HCT116 (cell line): Measurements from ENCODE around the gene ZNF160. TPM values are rescaled to one million over a fixed set of nuclear protein-coding genes. Genes with fewer than 3 reads are reported as not detected.

ENCODE experiments used
- ATAC-seq: fragments of 200-7000 bp; cut with Tn5 transposase; 2 replicates; pipeline ENCODE4 v1.9.1; 2020; ENCODE audit warnings: mild to moderate bottlenecking, moderate library complexity
- BruUV-seq: library from RNA; stranded (reverse); fragments of 400-500 nt; replicated peaks from 2 replicates; lab custom pipeline; 2021; lab: Mats Ljungman, UMichigan
- CTCF ChIA-PET: fragments of 300-600 bp; sonication (Branson Sonifier 250); formaldehyde crosslinking; loops from one replicate; lab custom pipeline; 2021; ENCODE audit warnings: antibody characterized with exemption; lab: Charles Lee
- POLR2A ChIA-PET: fragments of 300-600, 350-600 bp; sonication (Branson Sonifier 250); formaldehyde crosslinking; loops from one replicate; lab custom pipeline; 2021; ENCODE audit warnings: antibody characterized with exemption; lab: Charles Lee
- RAD21 ChIA-PET, 2 experiments: fragments of 300-600 bp; sonication (Branson Sonifier 250); formaldehyde crosslinking; loops; one replicate each; lab custom pipeline; 2023; ENCODE audit warnings: low total read pairs in 2 of 2; ENCODE audit not compliant: uncharacterized antibody in 2 of 2, unreplicated experiment in 2 of 2, low non-redundant PET in 1 of 2; lab: Charles Lee
- DNase-seq: peaks from one replicate; pipeline ENCODE4 v3.0.0-alpha.2; 2010; ENCODE audit warnings: low read depth, low spot score
- H2AFZ ChIP-seq: fragments of 200-600 bp; shearing (Covaris generic), sonication (generic); 2 replicates; pipeline ENCODE4 v1.6.1; 2017; ENCODE audit warnings: low read depth, mixed run types, mixed read lengths, antibody characterized with exemption, low read length; ENCODE audit not compliant: poor library complexity, severe bottlenecking
- H3K27ac ChIP-seq: 2 replicates; pipeline ENCODE4 v1.5.1; 2012; ENCODE audit warnings: low read depth, low read length
- H3K27me3 ChIP-seq: fragments of 200-600 bp; sonication (generic); 2 replicates; pipeline ENCODE4 v1.6.1; 2016; ENCODE audit warnings: mixed run types, low read length, mixed read lengths; ENCODE audit not compliant: insufficient read depth
- H3K36me3 ChIP-seq, 2 experiments: fragments of 200-500 bp in 1 of 2; fragments of 200-600 bp in 1 of 2; sonication (Bioruptor generic) in 1 of 2; sonication (generic) in 1 of 2; 2 replicates each; pipeline versions ENCODE4 v1.5.1 to v1.6.1; 2014 to 2016; ENCODE audit warnings: low read length in 2 of 2, inconsistent platforms in 1 of 2, mixed read lengths in 1 of 2, mixed run types in 1 of 2; ENCODE audit not compliant: insufficient read depth in 2 of 2, control insufficient read depth in 1 of 2
- H3K4me1 ChIP-seq, 2 experiments: fragments of 200-600 bp in 1 of 2; sonication (generic) in 1 of 2; 2 replicates each; pipeline versions ENCODE4 v1.5.1 to v1.6.1; 2012 to 2017; ENCODE audit warnings: low read length in 2 of 2, inconsistent platforms in 1 of 2, mild to moderate bottlenecking in 1 of 2, mixed read lengths in 1 of 2, mixed run types in 1 of 2, moderate library complexity in 1 of 2; ENCODE audit not compliant: insufficient read depth in 2 of 2, control insufficient read depth in 1 of 2
- H3K4me2 ChIP-seq: fragments of 200-600 bp; sonication (generic); 2 replicates; pipeline ENCODE4 v1.6.1; 2017; ENCODE audit warnings: mixed run types, low read length, mixed read lengths
- H3K4me3 ChIP-seq, 2 experiments: fragments of 200-600 bp in 1 of 2; sonication (generic) in 1 of 2; replicated peaks in 1 of 2; 2 replicates each; pipeline ENCODE4 v1.5.1; 2011 to 2016; ENCODE audit warnings: low read length in 2 of 2, control low read depth in 1 of 2, low read depth in 1 of 2, mild to moderate bottlenecking in 1 of 2, mixed read lengths in 1 of 2, mixed run types in 1 of 2
- H3K79me2 ChIP-seq: fragments of 200-600 bp; sonication (generic); 2 replicates; pipeline ENCODE4 v1.6.1; 2017; ENCODE audit warnings: mild to moderate bottlenecking, mixed run types, low read length, moderate library complexity, mixed read lengths; ENCODE audit not compliant: insufficient read depth
- H3K9ac ChIP-seq: fragments of 200-600 bp; sonication (generic); 2 replicates; pipeline ENCODE4 v1.6.1; 2016; ENCODE audit warnings: low read length, mixed read lengths
- H3K9me2 ChIP-seq: fragments of 200-600 bp; sonication (generic), shearing (Covaris generic); 2 replicates; pipeline ENCODE4 v1.6.1; 2017; ENCODE audit warnings: mixed run types, mild to moderate bottlenecking, moderate library complexity; ENCODE audit not compliant: insufficient read depth
- H3K9me3 ChIP-seq, 2 experiments: fragments of 200-500 bp in 1 of 2; fragments of 200-600 bp in 1 of 2; sonication (Bioruptor generic) in 1 of 2; sonication (generic) in 1 of 2; 2 replicates each; pipeline ENCODE4 v1.6.1; 2014 to 2017; ENCODE audit warnings: low read length in 2 of 2, mixed read lengths in 2 of 2, inconsistent platforms in 1 of 2, low read depth in 1 of 2, mild to moderate bottlenecking in 1 of 2, mixed run types in 1 of 2, moderate library complexity in 1 of 2; ENCODE audit not compliant: control insufficient read depth in 1 of 2, insufficient read depth in 1 of 2
- H4K20me1 ChIP-seq: fragments of 200-600 bp; sonication (generic), shearing (Covaris generic); 2 replicates; pipeline ENCODE4 v1.6.1; 2017; ENCODE audit warnings: mixed run types, mild to moderate bottlenecking, moderate library complexity; ENCODE audit not compliant: insufficient read depth
- FOSL1 ChIP-seq: IDR thresholded peaks from 2 replicates; pipeline ENCODE4 v1.6.1; 2012; ENCODE audit warnings: low read depth
- POLR2A ChIP-seq: IDR thresholded peaks from 2 replicates; pipeline ENCODE4 v1.7.0; 2011; ENCODE audit warnings: borderline replicate concordance; ENCODE audit not compliant: insufficient read depth, insufficient read length; ENCODE audit errors: extremely low read depth
- SP1 ChIP-seq: IDR thresholded peaks from 2 replicates; pipeline ENCODE4 v1.6.1; 2012; ENCODE audit warnings: low read depth
- SRF ChIP-seq: IDR thresholded peaks from 2 replicates; pipeline ENCODE4 v1.6.1; 2012; ENCODE audit warnings: low read depth
- ZNF274 ChIP-seq: fragments of 200-500 bp; sonication (Bioruptor generic); IDR thresholded peaks from 2 replicates; pipeline ENCODE4 v1.6.1; 2014; ENCODE audit warnings: mild to moderate bottlenecking, low read depth, low read length, inconsistent platforms
- intact Hi-C: fragments of 100-400 bp; cut with micrococcal nuclease; formaldehyde crosslinking; loops from 2 replicates; pipeline ENCODE4 v1.10.0; 2022
- total RNA-seq: library from RNA; stranded (reverse); gene quantifications from one replicate; pipeline ENCODE4 v1.2.1, GENCODE V29; 2021; ENCODE audit not compliant: unreplicated experiment
- TF ChIP-seq, protein P1 (sequence below): IDR thresholded peaks from 2 replicates; pipeline ENCODE4 v1.6.1; 2012; ENCODE audit warnings: low read depth
- TF ChIP-seq, protein P2 (sequence below): IDR thresholded peaks from 2 replicates; pipeline ENCODE4 v1.6.1; 2012

Gene ZNF160
- total RNA-seq, 1 experiment from 2014 or later: 14.9 TPM

DNA sequence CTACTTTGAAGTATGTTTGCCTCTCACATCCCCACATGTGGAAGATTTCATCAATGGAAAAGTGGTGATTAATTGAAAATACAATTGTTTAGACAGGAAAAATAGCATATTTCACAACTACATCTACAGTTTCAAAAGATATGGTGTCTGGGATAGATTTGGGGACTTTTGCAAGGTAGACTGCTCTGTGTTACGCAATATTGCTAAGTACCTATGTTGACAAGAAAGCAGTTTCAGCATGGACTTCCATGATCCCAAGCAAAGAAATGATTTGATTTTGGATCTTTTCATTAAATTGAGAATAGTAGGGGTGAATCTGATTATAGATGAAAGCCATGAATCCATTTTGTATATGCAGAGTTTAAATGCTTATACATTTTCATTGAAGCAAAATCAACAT, 10.5 kb downstream of the ZNF160 start:
- no TSS peak for BruUV-seq
- no peak for ATAC-seq
- no peaks in the 10 kb centered on the region for H3K9me3 ChIP-seq
- POLR2A ChIA-PET: no interaction called here
- no peak for DNase-seq
- intact Hi-C loops: no loop called here
- TF ChIP-seq SP1 (no peak), ZNF274 (no peak), FOSL1 (no peak), POLR2A (no peak), SRF (no peak)
- TF ChIP-seq, protein P1, sequence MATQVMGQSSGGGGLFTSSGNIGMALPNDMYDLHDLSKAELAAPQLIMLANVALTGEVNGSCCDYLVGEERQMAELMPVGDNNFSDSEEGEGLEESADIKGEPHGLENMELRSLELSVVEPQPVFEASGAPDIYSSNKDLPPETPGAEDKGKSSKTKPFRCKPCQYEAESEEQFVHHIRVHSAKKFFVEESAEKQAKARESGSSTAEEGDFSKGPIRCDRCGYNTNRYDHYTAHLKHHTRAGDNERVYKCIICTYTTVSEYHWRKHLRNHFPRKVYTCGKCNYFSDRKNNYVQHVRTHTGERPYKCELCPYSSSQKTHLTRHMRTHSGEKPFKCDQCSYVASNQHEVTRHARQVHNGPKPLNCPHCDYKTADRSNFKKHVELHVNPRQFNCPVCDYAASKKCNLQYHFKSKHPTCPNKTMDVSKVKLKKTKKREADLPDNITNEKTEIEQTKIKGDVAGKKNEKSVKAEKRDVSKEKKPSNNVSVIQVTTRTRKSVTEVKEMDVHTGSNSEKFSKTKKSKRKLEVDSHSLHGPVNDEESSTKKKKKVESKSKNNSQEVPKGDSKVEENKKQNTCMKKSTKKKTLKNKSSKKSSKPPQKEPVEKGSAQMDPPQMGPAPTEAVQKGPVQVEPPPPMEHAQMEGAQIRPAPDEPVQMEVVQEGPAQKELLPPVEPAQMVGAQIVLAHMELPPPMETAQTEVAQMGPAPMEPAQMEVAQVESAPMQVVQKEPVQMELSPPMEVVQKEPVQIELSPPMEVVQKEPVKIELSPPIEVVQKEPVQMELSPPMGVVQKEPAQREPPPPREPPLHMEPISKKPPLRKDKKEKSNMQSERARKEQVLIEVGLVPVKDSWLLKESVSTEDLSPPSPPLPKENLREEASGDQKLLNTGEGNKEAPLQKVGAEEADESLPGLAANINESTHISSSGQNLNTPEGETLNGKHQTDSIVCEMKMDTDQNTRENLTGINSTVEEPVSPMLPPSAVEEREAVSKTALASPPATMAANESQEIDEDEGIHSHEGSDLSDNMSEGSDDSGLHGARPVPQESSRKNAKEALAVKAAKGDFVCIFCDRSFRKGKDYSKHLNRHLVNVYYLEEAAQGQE: no peak
- TF ChIP-seq, protein P2, sequence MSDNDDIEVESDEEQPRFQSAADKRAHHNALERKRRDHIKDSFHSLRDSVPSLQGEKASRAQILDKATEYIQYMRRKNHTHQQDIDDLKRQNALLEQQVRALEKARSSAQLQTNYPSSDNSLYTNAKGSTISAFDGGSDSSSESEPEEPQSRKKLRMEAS: no peak
- H3K27me3 ChIP-seq: no peaks in the 10 kb centered on the region
- no peaks in the 10 kb centered on the region for H3K4me1 ChIP-seq
- no peaks in the 10 kb centered on the region for H3K9me2 ChIP-seq
- no peak overlapping the region for H3K4me3 ChIP-seq
- H3K4me2 ChIP-seq: no peak overlapping the region
- H3K79me2 ChIP-seq: peaks cover 5% of the 10 kb centered on the region; the same call in 1 of the 2 replicates
- peaks cover 3 to 22% of the 10 kb centered on the region in 2 experiments; a peak in 2 of 4 replicates for H3K36me3 ChIP-seq
- no peak overlapping the region for H3K9ac ChIP-seq
- no peaks in the 10 kb centered on the region for H4K20me1 ChIP-seq
- no peak overlapping the region for H3K27ac ChIP-seq
- CTCF ChIA-PET: no interaction called here
- no peak overlapping the region for H2AFZ ChIP-seq
- RAD21 ChIA-PET: no interaction called here
